AG04450 (cell line): Measurements from ENCODE around the gene EPC1. TPM values are rescaled to one million over a fixed set of nuclear protein-coding genes. Genes with fewer than 3 reads are reported as not detected.

Experiments
- CTCF ChIA-PET: fragments of 300-600, 350-600 bp; formaldehyde crosslinking; extraction: SDS; loops from one replicate; lab custom pipeline; 2022; ENCODE audit warnings: antibody characterized with exemption, inconsistent platforms; lab: Charles Lee
- POLR2A ChIA-PET: fragments of 350-600 bp; formaldehyde crosslinking; extraction: SDS; loops from one replicate; lab custom pipeline; 2021; ENCODE audit warnings: antibody characterized with exemption, inconsistent platforms; lab: Yijun Ruan, JAX
- DNase-seq: peaks from one replicate; pipeline ENCODE4 v3.0.0-alpha.2; 2011; ENCODE audit warnings: low read depth, low spot score
- H3K27ac ChIP-seq: one replicate; pipeline ENCODE4 v1.5.1; 2012; ENCODE audit warnings: low read depth, low read length, control low read depth
- H3K27me3 ChIP-seq: one replicate; pipeline ENCODE4 v1.6.0; 2012; ENCODE audit warnings: low read length; ENCODE audit not compliant: control insufficient read depth, insufficient read depth
- H3K4me3 ChIP-seq: 2 replicates; pipeline ENCODE4 v1.5.1; 2011; ENCODE audit warnings: mild to moderate bottlenecking, low read depth, low read length, control low read depth
- H3K9me3 ChIP-seq: 2 replicates; pipeline ENCODE4 v1.5.1; 2012; ENCODE audit warnings: low read length; ENCODE audit not compliant: control insufficient read depth, insufficient read depth
- polyA plus RNA-seq: library from polyadenylated mRNA; depleted of rRNA; stranded (reverse); fragments of >200 nt; gene quantifications from 2 replicates; pipeline ENCODE4 v1.2.3, GENCODE V29; 2011
- TF ChIP-seq, protein P1 (sequence below): IDR thresholded peaks from 2 replicates; pipeline ENCODE4 v1.5.1; 2011; ENCODE audit warnings: low read depth, low read length, control low read depth, inconsistent platforms

The EPC1 gene
- polyA plus RNA-seq, 1 experiment: 34.1 TPM

DNA sequence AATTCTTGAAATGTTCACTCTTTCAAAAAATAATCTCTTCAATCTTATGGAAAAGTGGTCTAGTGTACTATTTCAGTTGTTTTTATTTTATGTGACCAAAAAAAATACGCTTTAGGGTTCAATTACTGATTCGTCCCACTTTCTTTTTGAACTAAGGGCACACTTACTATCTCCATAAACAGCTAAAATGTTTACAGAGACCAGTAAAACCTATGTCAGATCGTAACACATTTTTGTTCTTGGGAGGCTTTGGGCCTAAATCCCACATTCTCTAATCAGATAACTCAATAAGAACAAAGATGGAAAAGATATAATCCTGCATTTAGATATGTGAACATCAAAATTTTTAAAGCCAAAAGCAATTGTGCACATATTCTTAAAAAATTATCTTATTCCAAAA, 29.8 kb upstream of the EPC1 start:
- TF ChIP-seq, protein P1, sequence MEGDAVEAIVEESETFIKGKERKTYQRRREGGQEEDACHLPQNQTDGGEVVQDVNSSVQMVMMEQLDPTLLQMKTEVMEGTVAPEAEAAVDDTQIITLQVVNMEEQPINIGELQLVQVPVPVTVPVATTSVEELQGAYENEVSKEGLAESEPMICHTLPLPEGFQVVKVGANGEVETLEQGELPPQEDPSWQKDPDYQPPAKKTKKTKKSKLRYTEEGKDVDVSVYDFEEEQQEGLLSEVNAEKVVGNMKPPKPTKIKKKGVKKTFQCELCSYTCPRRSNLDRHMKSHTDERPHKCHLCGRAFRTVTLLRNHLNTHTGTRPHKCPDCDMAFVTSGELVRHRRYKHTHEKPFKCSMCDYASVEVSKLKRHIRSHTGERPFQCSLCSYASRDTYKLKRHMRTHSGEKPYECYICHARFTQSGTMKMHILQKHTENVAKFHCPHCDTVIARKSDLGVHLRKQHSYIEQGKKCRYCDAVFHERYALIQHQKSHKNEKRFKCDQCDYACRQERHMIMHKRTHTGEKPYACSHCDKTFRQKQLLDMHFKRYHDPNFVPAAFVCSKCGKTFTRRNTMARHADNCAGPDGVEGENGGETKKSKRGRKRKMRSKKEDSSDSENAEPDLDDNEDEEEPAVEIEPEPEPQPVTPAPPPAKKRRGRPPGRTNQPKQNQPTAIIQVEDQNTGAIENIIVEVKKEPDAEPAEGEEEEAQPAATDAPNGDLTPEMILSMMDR: no peak
- Histone ChIP-seq H3K9me3 (no peaks in the 10 kb centered on the region), H3K27ac (no peak overlapping the region), H3K4me3 (peak overlapping the region; percentile 76), H3K27me3 (no peaks in the 10 kb centered on the region)
- DNase-seq: no peak
- POLR2A ChIA-PET: interaction anchor here (0.6 kb wide), 1 partner anchor 127 kb away, joined by 3 read pairs; no protein-coding TSS in a partner anchor
- CTCF ChIA-PET: interaction anchor here (0.7 to 4.4 kb wide), 3 partner anchors 8 to 35 kb away, joined by 3 to 20 read pairs (median 3); no protein-coding TSS in a partner anchor

DNA sequence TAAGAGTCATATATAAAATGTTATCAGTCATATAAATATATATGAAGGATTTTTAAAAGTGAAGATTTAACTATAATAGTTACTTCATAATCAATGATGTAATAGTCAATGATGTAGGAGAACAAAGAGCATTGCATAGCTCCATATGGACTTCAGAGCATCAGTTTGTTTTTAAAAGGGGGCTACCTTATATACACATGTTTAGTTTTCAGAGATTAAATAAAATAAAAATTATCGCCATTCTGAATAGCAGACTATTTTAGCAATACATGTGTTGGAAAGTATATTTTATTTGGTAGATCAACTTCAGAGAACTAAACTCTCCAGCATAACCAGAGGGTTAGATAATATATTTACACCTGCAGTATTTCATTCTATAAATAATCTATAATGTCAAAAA, 29.1 kb upstream of the EPC1 start:
- Histone ChIP-seq H3K27ac (no peak overlapping the region), H3K4me3 (peak overlapping the region; percentile 76), H3K9me3 (no peaks in the 10 kb centered on the region), H3K27me3 (no peaks in the 10 kb centered on the region)
- ChIA-PET CTCF (interaction anchor here (0.6 to 4.4 kb wide), 3 partner anchors 9 to 119 kb away, joined by 3 to 20 read pairs (median 3); no protein-coding TSS in a partner anchor), POLR2A (interaction anchor here (0.6 kb wide), 1 partner anchor 126 kb away, joined by 3 read pairs; no protein-coding TSS in a partner anchor)
- DNase-seq: no peak
- TF ChIP-seq, protein P1: no peak

DNA sequence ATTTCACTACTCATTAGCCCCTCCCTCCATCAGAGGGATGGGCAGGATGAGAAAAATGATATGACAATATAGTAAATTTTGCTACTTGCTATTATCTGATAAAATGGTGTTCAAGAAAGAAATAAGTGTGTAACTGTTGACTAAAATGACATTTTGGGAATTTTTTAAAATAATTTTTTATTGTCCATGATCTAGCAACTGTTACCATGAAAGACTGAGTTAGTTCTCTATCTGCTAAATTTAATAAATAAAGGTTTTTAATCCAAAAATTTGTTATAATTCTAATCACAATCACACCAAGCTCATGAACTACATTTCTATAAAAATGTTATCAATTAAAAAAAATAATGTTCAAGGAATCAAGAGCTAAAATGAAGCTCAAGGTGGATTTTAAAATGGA, 28.7 kb upstream of the EPC1 start:
- Histone ChIP-seq H3K4me3 (peak overlapping the region; percentile 18; the same call in 1 of the 2 replicates), H3K27ac (no peak overlapping the region), H3K27me3 (no peaks in the 10 kb centered on the region), H3K9me3 (no peaks in the 10 kb centered on the region)
- TF ChIP-seq, protein P1: no peak
- CTCF ChIA-PET: interaction anchor here (0.6 to 4.4 kb wide), 2 partner anchors 8 to 118 kb away, joined by 3 to 20 read pairs; no protein-coding TSS in a partner anchor
- POLR2A ChIA-PET: no interaction called here
- DNase-seq: no peak

DNA sequence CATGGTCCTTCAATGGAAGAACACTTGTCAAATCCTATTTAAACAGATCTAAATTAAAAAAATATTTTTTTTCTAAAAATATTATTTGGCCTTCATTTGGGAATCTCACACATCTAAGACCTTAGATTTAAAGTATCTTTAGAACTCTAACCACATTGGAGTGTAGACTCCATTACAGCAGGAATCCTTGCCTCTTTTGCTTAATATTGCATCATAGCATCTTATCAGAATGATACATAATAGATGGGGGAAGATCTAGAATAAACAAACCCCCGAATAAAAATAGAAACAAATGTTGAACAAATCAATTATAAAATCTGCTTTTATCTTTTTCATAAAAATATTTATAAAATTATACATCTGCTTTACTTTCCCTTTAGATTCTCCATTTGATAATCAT, 27.6 kb upstream of the EPC1 start:
- H3K27ac ChIP-seq: no peak overlapping the region
- CTCF ChIA-PET: no interaction called here
- no peaks in the 10 kb centered on the region for H3K9me3 ChIP-seq
- TF ChIP-seq, protein P1: no peak
- H3K4me3 ChIP-seq: no peak overlapping the region
- POLR2A ChIA-PET: no interaction called here
- H3K27me3 ChIP-seq: no peaks in the 10 kb centered on the region
- DNase-seq: no peak

DNA sequence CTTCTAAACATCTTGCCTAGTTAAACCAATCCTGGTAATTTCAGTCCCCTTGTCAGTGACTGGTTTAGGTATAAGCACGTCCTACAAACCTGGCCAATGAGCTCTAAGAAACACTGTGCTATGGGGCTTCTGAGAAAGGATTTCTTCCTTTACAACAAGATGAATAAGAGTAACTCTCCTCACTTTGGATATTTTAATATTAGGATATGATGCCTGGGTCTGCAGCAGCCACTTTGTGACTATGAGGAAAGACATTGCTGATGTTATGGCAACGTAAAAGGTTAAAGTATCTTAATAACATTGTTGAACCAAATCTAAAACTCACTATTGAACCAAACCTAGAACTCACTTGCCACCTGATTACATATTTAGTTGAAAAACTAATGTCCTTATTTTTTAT, 26.5 kb upstream of the EPC1 start:
- H3K27ac ChIP-seq: no peak overlapping the region
- H3K27me3 ChIP-seq: no peaks in the 10 kb centered on the region
- H3K9me3 ChIP-seq: no peaks in the 10 kb centered on the region
- ChIA-PET CTCF (interaction anchor here (1.2 to 1.4 kb wide), 2 partner anchors 27 to 636 kb away, joined by 5 read pairs; no protein-coding TSS in a partner anchor), POLR2A (interaction anchor here (0.7 kb wide), 1 partner anchor 588 kb away, joined by 3 read pairs; no protein-coding TSS in a partner anchor)
- DNase-seq: no peak
- TF ChIP-seq, protein P1: no peak
- no peak overlapping the region for H3K4me3 ChIP-seq
